Hepatocyte (in vitro differentiated cells): ENCODE data around the gene SDHB.

Experiments used
- EZH2 ChIP-seq: fragments of 200-600 bp; sonication (generic); IDR thresholded peaks from 2 replicates; pipeline ENCODE4 v1.6.1; 2016; ENCODE audit warnings: antibody characterized with exemption, mild to moderate bottlenecking, borderline replicate concordance
- TF ChIP-seq, protein P1 (sequence below): fragments of 200-600 bp; sonication (generic); IDR thresholded peaks from 2 replicates; pipeline ENCODE4 v1.5.1; 2016; ENCODE audit warnings: antibody characterized with exemption, mild to moderate bottlenecking; ENCODE audit not compliant: poor library complexity

DNA sequence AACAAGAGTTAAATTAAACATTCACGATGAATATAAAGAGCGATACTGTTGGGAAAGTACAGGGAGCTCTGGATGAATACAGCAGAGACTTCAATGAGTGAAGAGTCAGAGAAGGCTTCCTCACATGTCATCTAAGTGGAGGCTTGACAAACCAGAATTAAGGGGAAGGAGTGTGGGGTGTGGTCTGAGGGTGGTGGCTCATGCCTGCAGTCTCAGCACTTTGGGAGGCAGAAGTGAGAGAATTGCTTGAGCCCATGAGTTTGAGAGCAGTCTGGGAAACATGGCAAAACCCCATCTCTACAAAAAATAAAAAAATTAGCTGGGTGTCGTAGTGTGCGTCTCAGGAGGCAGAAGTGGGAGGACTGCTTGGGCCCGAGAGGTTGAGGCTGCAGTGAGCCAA lies 8.7 kb downstream of the SDHB start:
- TF ChIP-seq, protein P1, sequence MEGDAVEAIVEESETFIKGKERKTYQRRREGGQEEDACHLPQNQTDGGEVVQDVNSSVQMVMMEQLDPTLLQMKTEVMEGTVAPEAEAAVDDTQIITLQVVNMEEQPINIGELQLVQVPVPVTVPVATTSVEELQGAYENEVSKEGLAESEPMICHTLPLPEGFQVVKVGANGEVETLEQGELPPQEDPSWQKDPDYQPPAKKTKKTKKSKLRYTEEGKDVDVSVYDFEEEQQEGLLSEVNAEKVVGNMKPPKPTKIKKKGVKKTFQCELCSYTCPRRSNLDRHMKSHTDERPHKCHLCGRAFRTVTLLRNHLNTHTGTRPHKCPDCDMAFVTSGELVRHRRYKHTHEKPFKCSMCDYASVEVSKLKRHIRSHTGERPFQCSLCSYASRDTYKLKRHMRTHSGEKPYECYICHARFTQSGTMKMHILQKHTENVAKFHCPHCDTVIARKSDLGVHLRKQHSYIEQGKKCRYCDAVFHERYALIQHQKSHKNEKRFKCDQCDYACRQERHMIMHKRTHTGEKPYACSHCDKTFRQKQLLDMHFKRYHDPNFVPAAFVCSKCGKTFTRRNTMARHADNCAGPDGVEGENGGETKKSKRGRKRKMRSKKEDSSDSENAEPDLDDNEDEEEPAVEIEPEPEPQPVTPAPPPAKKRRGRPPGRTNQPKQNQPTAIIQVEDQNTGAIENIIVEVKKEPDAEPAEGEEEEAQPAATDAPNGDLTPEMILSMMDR: no peak
- TF ChIP-seq EZH2: no peak
